C4-2B (cell line): ENCODE data around the gene GSPT1.

ENCODE experiments used
- H3K27ac ChIP-seq: fragments of 450-650 bp; 2 replicates; pipeline ENCODE4 v1.5.1; 2017
- CTCF ChIP-seq: fragments of 450-650 bp; conservative IDR thresholded peaks from 2 replicates; pipeline ENCODE4 v1.5.1; 2017; ENCODE audit warnings: mild to moderate bottlenecking
- ZFX ChIP-seq: fragments of 450-650 bp; IDR thresholded peaks from 2 replicates; pipeline ENCODE4 v1.6.1; 2017

GSPT1 gene

DNA sequence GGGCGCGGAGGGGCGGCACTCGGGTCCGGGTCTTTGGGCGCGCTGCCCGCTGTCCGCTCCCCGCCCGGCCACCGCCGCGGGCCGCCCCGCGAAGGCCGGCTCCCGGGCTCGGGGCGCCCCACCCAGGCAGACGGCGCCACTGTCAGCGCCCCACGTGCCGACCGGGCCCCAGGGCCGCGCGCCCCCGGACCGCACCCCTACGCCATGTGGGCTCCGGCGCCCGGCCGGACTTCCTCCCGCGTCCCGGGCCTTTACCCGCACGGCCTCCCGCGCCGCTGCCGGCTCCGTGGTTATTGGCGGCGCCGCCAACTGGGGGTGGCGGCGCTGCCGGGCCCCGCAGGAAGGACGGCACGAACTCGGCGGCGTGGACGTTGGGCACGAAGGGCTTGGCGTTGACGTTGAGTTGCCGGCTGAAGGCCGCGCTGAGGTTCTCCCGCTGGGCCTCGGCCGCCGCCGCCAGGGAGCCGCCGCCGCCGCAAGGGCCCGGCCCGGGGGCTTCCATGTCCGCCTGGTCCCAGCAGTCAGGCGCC is 577 bp downstream of the GSPT1 start:
- TF ChIP-seq CTCF (no peak; the same call in 1 of the 2 replicates), ZFX (peak; percentile 94)
- H3K27ac ChIP-seq: peak overlapping the region; percentile 93

- peak overlapping the region; percentile 93 for H3K27ac ChIP-seq
- TF ChIP-seq CTCF (no peak), ZFX (no peak)
Measured at GRCh38 chr16:11914210-11915113, 1.3 kb downstream of the GSPT1 start.

DNA sequence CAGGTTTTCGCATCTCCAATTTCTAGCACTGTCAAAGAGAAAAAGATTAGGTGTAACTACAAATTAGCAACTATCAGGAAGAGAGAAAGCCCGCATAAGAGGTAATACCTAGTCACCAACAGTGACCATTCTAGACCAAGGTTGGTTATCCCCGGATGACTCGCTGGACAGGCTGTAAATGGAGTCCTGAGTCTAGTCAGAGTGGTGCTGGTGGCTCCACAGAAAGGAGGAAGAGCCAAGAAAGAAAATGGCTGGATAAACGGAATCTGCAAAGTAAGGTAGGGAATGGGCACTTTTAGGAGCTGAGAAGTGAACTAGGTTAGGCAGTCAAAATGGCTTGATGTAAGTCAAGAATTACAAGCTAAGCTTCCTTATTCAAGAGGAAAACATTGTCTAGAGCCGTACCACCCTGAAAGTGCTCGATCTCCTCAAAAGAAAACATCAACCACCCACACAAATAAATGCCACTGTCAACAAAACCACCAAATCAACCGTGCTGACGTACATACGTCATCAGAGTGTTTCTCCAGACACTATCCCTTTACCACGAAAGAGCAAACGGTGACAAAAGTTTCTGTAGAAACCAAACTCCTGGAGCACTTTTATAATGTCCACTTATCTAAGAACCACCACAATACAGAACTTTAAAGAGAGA is 2.2 kb downstream of the GSPT1 start:
- no peak overlapping the region; the same call in 1 of the 2 replicates for H3K27ac ChIP-seq

DNA sequence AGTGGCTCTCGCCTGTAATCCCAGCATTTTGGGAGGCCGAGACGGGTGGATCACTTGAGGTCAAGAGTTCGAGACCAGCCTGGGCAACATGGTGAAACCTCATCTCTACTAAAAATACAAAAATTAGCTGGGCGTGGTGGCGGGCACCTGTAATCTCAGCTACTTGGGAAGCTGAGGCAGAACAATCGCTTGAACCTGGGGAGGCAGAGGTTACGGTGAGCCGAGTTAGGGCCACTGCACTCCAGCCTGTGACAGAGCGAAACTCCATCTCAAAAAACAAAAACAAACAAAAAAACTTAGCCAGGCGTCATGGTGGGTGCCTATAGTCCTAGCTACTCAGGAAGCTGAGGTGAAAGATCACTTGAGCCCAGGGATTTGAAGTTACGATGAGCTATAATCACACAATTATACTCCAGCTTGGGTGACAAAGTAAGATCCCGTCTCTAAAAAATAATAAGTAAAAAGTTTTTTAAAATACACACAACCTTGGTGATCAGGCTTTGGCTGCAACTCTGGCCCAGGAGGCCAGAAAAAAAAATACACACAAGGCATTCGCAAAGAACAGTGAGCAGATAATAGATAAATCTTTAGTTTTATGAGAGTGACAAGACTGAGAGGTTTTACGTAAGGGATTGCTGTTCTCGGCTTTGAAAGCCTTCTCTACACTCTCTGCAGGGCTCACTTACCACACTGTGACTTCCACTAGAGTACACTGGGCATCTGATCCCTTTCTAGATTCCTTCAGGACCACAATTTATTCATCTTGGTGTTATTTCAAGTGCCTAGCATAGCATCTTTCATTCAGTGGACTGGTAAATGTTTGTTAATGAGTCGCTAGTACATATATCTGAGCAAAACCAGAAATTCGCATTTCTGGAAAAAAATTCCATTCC is 5.9 kb downstream of the GSPT1 start:
- TF ChIP-seq ZFX: no peak
- no peak for TF ChIP-seq CTCF
- H3K27ac ChIP-seq: no peak overlapping the region

More for the DNA sequence above, 2.2 kb downstream of the GSPT1 start:
- TF ChIP-seq ZFX: no peak
- no peak for TF ChIP-seq CTCF

DNA sequence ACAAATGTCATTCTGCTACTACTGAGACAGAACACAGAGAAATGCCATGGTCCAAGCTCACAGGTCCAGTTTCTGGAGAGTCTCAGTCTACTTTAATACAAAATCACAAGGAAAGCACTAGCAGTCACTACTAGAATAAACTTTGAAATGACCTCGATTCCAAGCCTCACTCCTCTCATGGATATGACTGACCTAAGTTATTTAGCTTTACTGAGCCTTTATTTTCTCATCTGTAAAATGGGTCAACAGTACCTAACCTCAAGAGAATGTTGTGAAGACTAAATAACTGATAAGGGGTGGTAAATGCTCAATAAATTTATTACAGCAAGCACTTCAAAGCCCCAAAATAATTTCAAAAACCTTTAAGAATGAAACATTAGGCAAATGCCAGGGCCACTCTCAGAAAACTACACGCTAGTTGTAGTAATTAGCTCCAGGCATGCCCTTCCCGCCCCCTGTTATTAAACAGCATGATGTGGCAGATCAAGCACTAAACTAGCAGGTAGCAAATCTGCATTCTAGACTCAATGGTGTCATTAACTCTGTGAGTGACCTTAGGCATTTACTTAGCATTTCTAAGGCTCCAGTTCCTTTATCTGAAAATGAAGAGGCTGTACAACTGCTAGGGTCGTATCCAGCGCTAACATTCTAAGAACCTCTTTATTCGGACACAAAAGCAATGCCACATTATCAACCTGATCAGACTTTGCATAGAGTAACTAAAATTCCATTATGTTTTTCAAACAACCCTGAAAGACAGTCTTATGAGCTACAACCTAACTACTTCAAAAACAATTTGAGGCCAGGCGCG is 8.4 kb downstream of the GSPT1 start:
- no peak for TF ChIP-seq CTCF
- TF ChIP-seq ZFX: no peak
- H3K27ac ChIP-seq: no peak overlapping the region

DNA sequence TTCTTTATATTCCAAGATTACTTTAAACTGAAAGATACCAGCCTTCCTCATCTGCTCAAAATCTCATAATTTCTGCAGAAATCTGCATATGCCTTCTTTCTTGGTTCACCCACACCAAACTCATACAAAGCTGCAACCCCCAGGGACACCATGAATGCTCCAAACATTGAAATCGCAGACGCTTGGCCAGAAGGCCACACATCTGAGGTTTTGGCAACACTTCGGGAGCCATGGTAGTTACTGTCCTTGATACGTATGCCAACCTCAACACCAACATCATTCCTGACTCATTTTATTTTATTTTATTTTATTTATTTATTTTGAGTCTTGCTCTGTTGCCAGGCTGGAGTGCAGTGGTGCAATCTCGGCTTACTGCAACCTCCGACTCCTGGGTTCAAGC is 11.8 kb downstream of the GSPT1 start:
- no peak overlapping the region for H3K27ac ChIP-seq
- TF ChIP-seq ZFX (no peak), CTCF (no peak)
